K562 (cell line): ENCODE data around the gene RNF227. TPM values are rescaled to one million over a fixed set of nuclear protein-coding genes. Genes with fewer than 3 reads are reported as not detected.

ENCODE experiments used
- BCOR ChIP-seq: fragments of 450-650 bp; IDR thresholded peaks from 2 replicates; pipeline ENCODE4 v1.6.1; 2016
- BRD4 ChIP-seq: fragments of 200-600 bp; sonication (generic); IDR thresholded peaks from 2 replicates; pipeline ENCODE4 v1.6.1; 2017; ENCODE audit warnings: inconsistent platforms
- DACH1 ChIP-seq: fragments of 450-650 bp; IDR thresholded peaks from 2 replicates; pipeline ENCODE4 v1.6.1; 2018; ENCODE audit not compliant: partially characterized antibody
- ETV5 ChIP-seq: sonication (generic); formaldehyde crosslinking; IDR thresholded peaks from 2 replicates; pipeline ENCODE4 v1.4.0; 2020; ENCODE audit warnings: low read depth, mild to moderate bottlenecking, missing genetic modification reagents
- HMBOX1 ChIP-seq: sonication (generic); IDR thresholded peaks from 2 replicates; pipeline ENCODE4 v1.6.1; 2016
- L3MBTL2 ChIP-seq: fragments of 450-650 bp; IDR thresholded peaks from 2 replicates; pipeline ENCODE4 v1.6.1; 2016; ENCODE audit warnings: mild to moderate bottlenecking, moderate library complexity
- MTA2 ChIP-seq: fragments of 450-650 bp; IDR thresholded peaks from 2 replicates; pipeline ENCODE4 v1.6.1; 2016; ENCODE audit warnings: low read depth
- MTA3 ChIP-seq: fragments of 450-650 bp; formaldehyde crosslinking; IDR thresholded peaks from 2 replicates; pipeline ENCODE4 v1.6.1; 2017; ENCODE audit warnings: mild to moderate bottlenecking, borderline replicate concordance
- OTX1 ChIP-seq: fragments of 450-650 bp; formaldehyde crosslinking; IDR thresholded peaks from 2 replicates; pipeline ENCODE4 v1.4.0; 2022; ENCODE audit warnings: mild to moderate bottlenecking
- PHF20 ChIP-seq: fragments of 450-650 bp; IDR thresholded peaks from 2 replicates; pipeline ENCODE4 v1.6.1; 2018; ENCODE audit not compliant: partially characterized antibody
- PRDM10 ChIP-seq: fragments of 450-650 bp; IDR thresholded peaks from 2 replicates; pipeline ENCODE4 v1.6.1; 2018; ENCODE audit not compliant: partially characterized antibody
- RHOXF2B ChIP-seq: fragments of 250-450 bp; sonication (Bioruptor Pico); conservative IDR thresholded peaks from 2 replicates; pipeline ENCODE4 v1.5.1; 2021
- SMARCA4 ChIP-seq: fragments of 450-650 bp; IDR thresholded peaks from 2 replicates; pipeline ENCODE4 v1.6.1; 2016
- SNIP1 ChIP-seq: fragments of 450-650 bp; IDR thresholded peaks from 2 replicates; pipeline ENCODE4 v1.7.1; 2017; ENCODE audit warnings: low read depth, mild to moderate bottlenecking
- STAT5A ChIP-seq: IDR thresholded peaks from 2 replicates; pipeline ENCODE4 v1.6.1; 2012; ENCODE audit warnings: low read length, inconsistent platforms, borderline replicate concordance
- ZBTB7A ChIP-seq: IDR thresholded peaks from 2 replicates; pipeline ENCODE4 v1.6.1; 2011; ENCODE audit warnings: low read depth, mild to moderate bottlenecking, low read length, moderate library complexity, borderline replicate concordance; ENCODE audit not compliant: control insufficient read depth
- ZFPM2 ChIP-seq: fragments of 250-450 bp; sonication (Bioruptor Pico); IDR thresholded peaks from 2 replicates; pipeline ENCODE4 v1.5.1; 2022; ENCODE audit warnings: mild to moderate bottlenecking
- ZNF23 ChIP-seq: fragments of 250-450 bp; sonication (Bioruptor Pico); IDR thresholded peaks from 2 replicates; pipeline ENCODE4 v1.4.0; 2020; ENCODE audit warnings: mild to moderate bottlenecking
- ZNF232 ChIP-seq: sonication (generic); formaldehyde crosslinking; IDR thresholded peaks from 2 replicates; pipeline ENCODE4 v1.8.0; 2022; ENCODE audit warnings: mild to moderate bottlenecking, missing genetic modification reagents
- ZNF277 ChIP-seq: fragments of 250-450 bp; sonication (Bioruptor Pico); IDR thresholded peaks from 2 replicates; pipeline ENCODE4 v1.8.0; 2022; ENCODE audit warnings: inconsistent platforms, mild to moderate bottlenecking, moderate library complexity, borderline replicate concordance
- ZNF408 ChIP-seq: fragments of 250-450 bp; sonication (Bioruptor Pico); IDR thresholded peaks from 2 replicates; pipeline ENCODE4 v1.4.0; 2020; ENCODE audit warnings: low read depth, mild to moderate bottlenecking, moderate library complexity
- ZNF551 ChIP-seq: fragments of 250-450 bp; sonication (Bioruptor Pico); IDR thresholded peaks from 2 replicates; pipeline ENCODE4 v1.5.0; 2021; ENCODE audit warnings: mild to moderate bottlenecking, moderate library complexity
- ZZZ3 ChIP-seq: fragments of 450-650 bp; IDR thresholded peaks from 2 replicates; pipeline ENCODE4 v1.6.1; 2016; ENCODE audit warnings: antibody characterized with exemption, mild to moderate bottlenecking, moderate library complexity
- polyA plus RNA-seq, 8 experiments: library from polyadenylated mRNA; depleted of rRNA in 4 of 8; stranded (reverse) in 5 of 8; unstranded in 3 of 8; fragments of >200 nt; fragmentation: Nextera tagmentation in 2 of 8; fragmentation: Illumina TruSeq in 1 of 8; extraction: Ambion mirVana in 2 of 8; extraction: Trizol in 1 of 8; gene quantifications; 2 replicates each; pipeline versions ENCODE4 v1.2.1 to v1.2.3, GENCODE V29; 2011 to 2014; ENCODE audit warnings: inconsistent platforms in 1 of 8, missing spikeins in 1 of 8
- total RNA-seq, 7 experiments: library from RNA; depleted of rRNA in 6 of 7; stranded (reverse); fragments of >200 nt in 6 of 7; fragmentation: Illumina TruSeq in 2 of 7; extraction: Trizol in 2 of 7; gene quantifications; 2 replicates each; pipeline versions ENCODE4 v1.2.1 to v1.2.3, GENCODE V29; 2011 to 2021; ENCODE audit warnings: low replicate concordance in 1 of 7

RNF227 gene
- total and polyA plus RNA-seq, 9 of the 15 experiments (the other 6 are each of a cell fraction or from before 2014, with no cell fraction given): 1.1 to 6.7 (median 2.3) TPM

- TF ChIP-seq PRDM10 (peak; percentile 73), SNIP1 (no peak), MTA2 (no peak), ZNF551 (CRISPR knock-in tag) (no peak), ZNF23 (CRISPR knock-in tag) (no peak), ZFPM2 (CRISPR knock-in tag) (no peak), ETV5 (CRISPR knock-in tag) (0 out of 2 replicates have a peak, but pooled peaks have one; percentile 42), ZZZ3 (no peak), DACH1 (no peak), ZNF232 (CRISPR knock-in tag) (no peak), ZBTB7A (peak; percentile 44; the same call in 1 of the 2 replicates), OTX1 (CRISPR knock-in tag) (no peak), SMARCA4 (peak; percentile 51), HMBOX1 (no peak), BRD4 (no peak), PHF20 (peak; percentile 47), ZNF408 (CRISPR knock-in tag) (no peak), RHOXF2B (CRISPR knock-in tag) (no peak), MTA3 (no peak; the same call in 1 of the 2 replicates), L3MBTL2 (peak; percentile 49; the same call in 1 of the 2 replicates), BCOR (no peak), STAT5A (no peak), ZNF277 (CRISPR knock-in tag) (no peak)
Observed at GRCh38 chr17:7931709-7932482, 15.8 kb upstream of the RNF227 start, which contains the start of the genes CNTROB and TRAPPC1 (continued).
